ENCODE data around the gene RNF151.

Gene RNF151

DNA sequence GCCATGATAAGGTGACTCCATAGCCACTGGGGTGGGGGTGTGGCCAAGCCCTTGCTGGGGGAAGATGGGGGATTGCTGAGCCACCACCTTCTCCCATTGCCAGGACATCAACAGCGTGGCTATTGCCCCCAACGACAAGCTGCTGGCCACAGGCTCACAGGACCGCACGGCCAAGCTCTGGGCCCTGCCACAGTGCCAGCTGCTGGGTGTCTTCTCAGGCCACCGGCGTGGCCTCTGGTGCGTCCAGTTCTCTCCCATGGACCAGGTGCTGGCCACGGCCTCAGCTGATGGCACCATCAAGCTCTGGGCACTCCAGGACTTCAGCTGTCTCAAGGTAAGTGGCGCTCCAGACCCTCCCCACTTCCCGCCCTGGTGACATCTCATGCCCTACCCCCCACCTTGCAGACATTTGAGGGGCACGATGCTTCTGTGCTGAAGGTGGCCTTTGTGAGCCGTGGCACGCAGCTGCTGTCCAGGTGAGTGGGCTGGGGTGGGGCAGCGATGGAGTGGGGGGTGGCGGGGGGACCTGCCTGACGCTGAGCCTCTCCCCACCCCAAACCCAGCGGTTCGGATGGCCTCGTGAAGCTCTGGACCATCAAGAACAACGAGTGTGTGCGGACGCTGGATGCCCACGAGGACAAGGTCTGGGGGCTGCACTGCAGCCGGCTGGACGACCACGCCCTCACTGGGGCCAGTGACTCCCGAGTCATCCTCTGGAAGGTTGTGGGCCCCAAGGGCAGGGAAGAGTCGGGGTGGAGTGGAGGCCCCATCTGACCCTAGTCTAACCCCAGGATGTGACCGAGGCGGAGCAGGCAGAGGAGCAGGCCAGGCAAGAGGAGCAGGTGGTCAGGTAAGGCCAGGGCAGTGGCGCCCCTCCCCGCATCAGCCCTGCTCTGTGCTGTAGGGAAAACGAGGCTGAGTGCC is 10.6 kb downstream of the RNF151 start:
- TF ChIP-seq EZH2phosphoT487 (IDR thresholded peaks at IDR 0.05; ENCODE audit: low read length) (no peak), EZH2 (optimal IDR thresholded peaks at IDR 0.05; ENCODE audit: low read depth, low read length) (no peak)
- TF ChIP-seq, protein P1, sequence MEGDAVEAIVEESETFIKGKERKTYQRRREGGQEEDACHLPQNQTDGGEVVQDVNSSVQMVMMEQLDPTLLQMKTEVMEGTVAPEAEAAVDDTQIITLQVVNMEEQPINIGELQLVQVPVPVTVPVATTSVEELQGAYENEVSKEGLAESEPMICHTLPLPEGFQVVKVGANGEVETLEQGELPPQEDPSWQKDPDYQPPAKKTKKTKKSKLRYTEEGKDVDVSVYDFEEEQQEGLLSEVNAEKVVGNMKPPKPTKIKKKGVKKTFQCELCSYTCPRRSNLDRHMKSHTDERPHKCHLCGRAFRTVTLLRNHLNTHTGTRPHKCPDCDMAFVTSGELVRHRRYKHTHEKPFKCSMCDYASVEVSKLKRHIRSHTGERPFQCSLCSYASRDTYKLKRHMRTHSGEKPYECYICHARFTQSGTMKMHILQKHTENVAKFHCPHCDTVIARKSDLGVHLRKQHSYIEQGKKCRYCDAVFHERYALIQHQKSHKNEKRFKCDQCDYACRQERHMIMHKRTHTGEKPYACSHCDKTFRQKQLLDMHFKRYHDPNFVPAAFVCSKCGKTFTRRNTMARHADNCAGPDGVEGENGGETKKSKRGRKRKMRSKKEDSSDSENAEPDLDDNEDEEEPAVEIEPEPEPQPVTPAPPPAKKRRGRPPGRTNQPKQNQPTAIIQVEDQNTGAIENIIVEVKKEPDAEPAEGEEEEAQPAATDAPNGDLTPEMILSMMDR (IDR thresholded peaks at IDR 0.05; ENCODE audit: low read length): no peak

DNA sequence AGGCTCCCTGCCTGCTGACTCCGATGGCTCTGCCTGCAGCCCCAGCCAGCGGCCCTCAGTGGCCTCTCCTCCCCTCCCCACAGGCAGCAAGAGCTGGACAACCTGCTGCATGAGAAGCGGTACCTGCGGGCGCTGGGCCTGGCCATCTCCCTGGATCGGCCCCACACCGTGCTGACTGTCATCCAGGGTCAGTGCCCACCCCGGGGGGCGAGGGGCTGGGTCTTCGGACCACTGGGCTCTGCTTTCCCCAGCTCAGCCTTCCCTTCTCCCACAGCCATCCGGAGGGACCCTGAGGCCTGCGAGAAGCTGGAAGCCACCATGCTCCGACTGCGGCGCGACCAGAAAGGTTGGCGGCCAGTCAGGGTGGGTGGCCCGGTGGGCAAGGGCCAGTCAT is 11.2 kb downstream of the RNF151 start:
- no peaks in the 10 kb centered on the region for H4K20me1 ChIP-seq (ENCODE audit: insufficient read depth, low read length)
- H3K36me3 ChIP-seq (replicated peaks; ENCODE audit: insufficient read depth, low read length): no peaks in the 10 kb centered on the region
- TF ChIP-seq EZH2 (optimal IDR thresholded peaks at IDR 0.05; ENCODE audit: low read depth, low read length): no peak
- TF ChIP-seq, protein P1 (IDR thresholded peaks at IDR 0.05; ENCODE audit: low read length): no peak
- TF ChIP-seq EZH2phosphoT487 (IDR thresholded peaks at IDR 0.05; ENCODE audit: low read length): no peak
- H3K4me3 ChIP-seq (ENCODE audit: low read length): no peak overlapping the region
- DNase-seq: no peak
- H3F3A ChIP-seq (ENCODE audit: insufficient read depth, low read length): peaks cover 9% of the 10 kb centered on the region
- H2AFZ ChIP-seq (ENCODE audit: low read length): no peak overlapping the region
- H3K79me2 ChIP-seq (ENCODE audit: low read length): peaks cover 13% of the 10 kb centered on the region
- H3K9ac ChIP-seq (ENCODE audit: low read length): no peak overlapping the region
- H3K27me3 ChIP-seq (replicated peaks; ENCODE audit: insufficient read depth, low read length): peaks cover 31% of the 10 kb centered on the region
- no peak overlapping the region for H3K27ac ChIP-seq (ENCODE audit: low read length)
- H3K9me3 ChIP-seq (replicated peaks; ENCODE audit: insufficient read depth, low read length): no peaks in the 10 kb centered on the region
- H3K4me1 ChIP-seq (ENCODE audit: low read length): 0 out of 2 replicates have a peak, but pooled peaks cover 3% of the 10 kb centered on the region
- H3K9me2 ChIP-seq (replicated peaks; ENCODE audit: insufficient read depth, low read length): no peaks in the 10 kb centered on the region
- H3K4me2 ChIP-seq (ENCODE audit: low read depth, low read length): no peak overlapping the region

More for the DNA sequence above, 10.6 kb downstream of the RNF151 start:
- H3K4me1 ChIP-seq (ENCODE audit: low read length): 0 out of 2 replicates have a peak, but pooled peaks cover 3% of the 10 kb centered on the region
- H3K9me3 ChIP-seq (replicated peaks; ENCODE audit: insufficient read depth, low read length): no peaks in the 10 kb centered on the region
- H3F3A ChIP-seq (ENCODE audit: insufficient read depth, low read length): 0 out of 2 replicates have a peak, but pooled peaks cover 6% of the 10 kb centered on the region
- no peak overlapping the region for H3K4me2 ChIP-seq (ENCODE audit: low read depth, low read length)
- H3K9me2 ChIP-seq (replicated peaks; ENCODE audit: insufficient read depth, low read length): no peaks in the 10 kb centered on the region
- H3K9ac ChIP-seq (ENCODE audit: low read length): no peak overlapping the region
- H4K20me1 ChIP-seq (ENCODE audit: insufficient read depth, low read length): no peaks in the 10 kb centered on the region
- peaks cover 25% of the 10 kb centered on the region for H3K27me3 ChIP-seq (replicated peaks; ENCODE audit: insufficient read depth, low read length)
- no peak overlapping the region for H2AFZ ChIP-seq (ENCODE audit: low read length)
- no peak overlapping the region for H3K27ac ChIP-seq (ENCODE audit: low read length)
- H3K4me3 ChIP-seq (ENCODE audit: low read length): no peak overlapping the region
- H3K79me2 ChIP-seq (ENCODE audit: low read length): peaks cover 19% of the 10 kb centered on the region
- H3K36me3 ChIP-seq (replicated peaks; ENCODE audit: insufficient read depth, low read length): no peaks in the 10 kb centered on the region
- DNase-seq: no peak

DNA sequence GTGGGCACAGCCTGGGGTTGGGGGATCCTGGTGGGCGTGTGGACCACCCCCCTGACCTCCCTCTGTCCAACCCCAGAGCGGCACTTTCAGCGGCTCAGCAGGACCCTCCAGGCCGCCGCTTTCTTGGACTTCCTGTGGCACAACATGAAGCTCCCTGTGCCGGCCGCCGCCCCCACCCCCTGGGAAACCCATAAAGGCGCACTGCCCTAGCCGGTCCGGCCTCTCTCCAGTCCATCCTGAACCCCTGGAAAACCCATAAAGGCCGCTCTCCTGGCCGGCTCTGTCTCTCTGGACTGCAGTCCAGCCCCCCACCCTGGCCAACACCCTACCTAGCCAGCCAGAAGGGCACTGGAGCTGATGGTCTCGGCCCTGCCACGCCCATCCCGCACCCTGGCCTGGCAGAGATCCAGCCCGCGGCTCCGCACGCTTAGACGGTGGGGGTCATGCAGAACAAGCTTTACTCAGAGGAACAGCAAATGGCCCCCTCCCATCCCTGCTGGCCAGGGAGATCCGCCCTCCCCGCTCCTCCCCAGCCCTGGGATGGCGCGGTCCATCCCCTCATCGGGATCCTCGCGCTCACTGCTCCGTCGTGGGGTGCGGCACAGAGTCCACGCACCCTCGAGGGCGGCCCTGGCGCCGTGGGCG is 11.9 kb downstream of the RNF151 start:
- no peaks in the 10 kb centered on the region for H3K9me2 ChIP-seq (replicated peaks; ENCODE audit: insufficient read depth, low read length)
- no peak overlapping the region for H3K4me3 ChIP-seq (ENCODE audit: low read length)
- H3K9ac ChIP-seq (ENCODE audit: low read length): no peak overlapping the region
- H3K27me3 ChIP-seq (replicated peaks; ENCODE audit: insufficient read depth, low read length): peaks cover 39% of the 10 kb centered on the region
- H3K4me1 ChIP-seq (ENCODE audit: low read length): 0 out of 2 replicates have a peak, but pooled peaks cover 3% of the 10 kb centered on the region
- TF ChIP-seq, protein P1 (IDR thresholded peaks at IDR 0.05; ENCODE audit: low read length): no peak
- no peak for TF ChIP-seq EZH2phosphoT487 (IDR thresholded peaks at IDR 0.05; ENCODE audit: low read length)
- TF ChIP-seq EZH2 (optimal IDR thresholded peaks at IDR 0.05; ENCODE audit: low read depth, low read length): no peak
- peaks cover 5% of the 10 kb centered on the region for H3K79me2 ChIP-seq (ENCODE audit: low read length)
- H3K36me3 ChIP-seq (replicated peaks; ENCODE audit: insufficient read depth, low read length): no peaks in the 10 kb centered on the region
- H4K20me1 ChIP-seq (ENCODE audit: insufficient read depth, low read length): no peaks in the 10 kb centered on the region
- no peak overlapping the region for H3K27ac ChIP-seq (ENCODE audit: low read length)
- no peaks in the 10 kb centered on the region for H3K9me3 ChIP-seq (replicated peaks; ENCODE audit: insufficient read depth, low read length)
- H3K4me2 ChIP-seq (ENCODE audit: low read depth, low read length): no peak overlapping the region
- H3F3A ChIP-seq (ENCODE audit: insufficient read depth, low read length): peaks cover 16% of the 10 kb centered on the region
- H2AFZ ChIP-seq (ENCODE audit: low read length): no peak overlapping the region
- DNase-seq: no peak

All from MM.1S (cell line).